ENCODE measurements around the gene SMIM24.

GRCh38 chr19:3456925-3457527 is 23.3 kb downstream of the SMIM24 start:
- no peak for TF ChIP-seq EZH2 (IDR thresholded peaks at IDR 0.05; ENCODE audit: borderline replicate concordance, insufficient read depth, low read length, poor library complexity, severe bottlenecking)
- TF ChIP-seq, protein P1, sequence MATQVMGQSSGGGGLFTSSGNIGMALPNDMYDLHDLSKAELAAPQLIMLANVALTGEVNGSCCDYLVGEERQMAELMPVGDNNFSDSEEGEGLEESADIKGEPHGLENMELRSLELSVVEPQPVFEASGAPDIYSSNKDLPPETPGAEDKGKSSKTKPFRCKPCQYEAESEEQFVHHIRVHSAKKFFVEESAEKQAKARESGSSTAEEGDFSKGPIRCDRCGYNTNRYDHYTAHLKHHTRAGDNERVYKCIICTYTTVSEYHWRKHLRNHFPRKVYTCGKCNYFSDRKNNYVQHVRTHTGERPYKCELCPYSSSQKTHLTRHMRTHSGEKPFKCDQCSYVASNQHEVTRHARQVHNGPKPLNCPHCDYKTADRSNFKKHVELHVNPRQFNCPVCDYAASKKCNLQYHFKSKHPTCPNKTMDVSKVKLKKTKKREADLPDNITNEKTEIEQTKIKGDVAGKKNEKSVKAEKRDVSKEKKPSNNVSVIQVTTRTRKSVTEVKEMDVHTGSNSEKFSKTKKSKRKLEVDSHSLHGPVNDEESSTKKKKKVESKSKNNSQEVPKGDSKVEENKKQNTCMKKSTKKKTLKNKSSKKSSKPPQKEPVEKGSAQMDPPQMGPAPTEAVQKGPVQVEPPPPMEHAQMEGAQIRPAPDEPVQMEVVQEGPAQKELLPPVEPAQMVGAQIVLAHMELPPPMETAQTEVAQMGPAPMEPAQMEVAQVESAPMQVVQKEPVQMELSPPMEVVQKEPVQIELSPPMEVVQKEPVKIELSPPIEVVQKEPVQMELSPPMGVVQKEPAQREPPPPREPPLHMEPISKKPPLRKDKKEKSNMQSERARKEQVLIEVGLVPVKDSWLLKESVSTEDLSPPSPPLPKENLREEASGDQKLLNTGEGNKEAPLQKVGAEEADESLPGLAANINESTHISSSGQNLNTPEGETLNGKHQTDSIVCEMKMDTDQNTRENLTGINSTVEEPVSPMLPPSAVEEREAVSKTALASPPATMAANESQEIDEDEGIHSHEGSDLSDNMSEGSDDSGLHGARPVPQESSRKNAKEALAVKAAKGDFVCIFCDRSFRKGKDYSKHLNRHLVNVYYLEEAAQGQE (IDR thresholded peaks at IDR 0.05; ENCODE audit: borderline replicate concordance) = no peak
- no peak for TF ChIP-seq EP300 (conservative IDR thresholded peaks at IDR 0.05; ENCODE audit: poor library complexity, severe bottlenecking)
